ENCODE measurements around the gene CAMK2B.

The CAMK2B gene

DNA sequence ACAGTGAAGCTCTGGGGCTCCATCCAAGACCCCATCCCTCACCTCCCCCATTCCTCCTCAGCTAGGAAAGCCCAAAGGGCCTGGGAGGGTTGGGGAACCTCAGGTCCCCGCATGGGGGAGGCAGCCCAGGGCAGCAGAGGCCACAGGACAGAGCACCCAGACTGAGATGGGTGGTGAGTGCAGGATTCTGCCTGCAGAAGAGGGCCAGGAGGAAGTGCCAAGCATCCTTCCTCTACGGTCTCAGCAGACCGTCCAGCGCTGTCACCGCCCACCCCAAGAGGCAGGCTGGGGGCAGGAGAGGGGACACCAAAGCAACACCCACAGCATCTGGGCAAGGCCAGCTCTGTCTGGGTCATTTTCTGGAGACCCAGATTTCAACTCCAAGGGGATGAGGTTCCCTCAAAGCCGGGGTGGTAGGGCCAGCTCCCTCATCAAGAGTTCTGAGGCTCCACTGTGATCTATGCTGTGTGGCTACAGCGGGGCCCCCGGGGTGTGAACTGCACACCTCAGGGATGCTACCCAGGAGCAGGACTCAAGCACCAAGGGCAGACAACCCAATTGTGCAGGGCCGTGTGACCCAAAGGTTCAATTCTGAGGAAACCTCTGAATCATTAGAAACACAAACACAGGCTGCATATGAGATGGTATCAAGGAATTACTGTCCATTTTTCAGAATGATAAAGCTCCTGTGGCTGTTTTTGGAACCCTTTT lies 46.8 kb downstream of the CAMK2B start:
- H3K4me1 ChIP-seq = peaks cover 9% of the 10 kb centered on the region
- H3K9me3 ChIP-seq = no peaks in the 10 kb centered on the region
- no peaks in the 10 kb centered on the region for H3K36me3 ChIP-seq
- peak; percentile 3 for DNase-seq
- H3K4me3 ChIP-seq (ENCODE audit: low read depth, low read length) = no peak overlapping the region
- no peaks in the 10 kb centered on the region for H3K27me3 ChIP-seq
- TF ChIP-seq, protein P1, sequence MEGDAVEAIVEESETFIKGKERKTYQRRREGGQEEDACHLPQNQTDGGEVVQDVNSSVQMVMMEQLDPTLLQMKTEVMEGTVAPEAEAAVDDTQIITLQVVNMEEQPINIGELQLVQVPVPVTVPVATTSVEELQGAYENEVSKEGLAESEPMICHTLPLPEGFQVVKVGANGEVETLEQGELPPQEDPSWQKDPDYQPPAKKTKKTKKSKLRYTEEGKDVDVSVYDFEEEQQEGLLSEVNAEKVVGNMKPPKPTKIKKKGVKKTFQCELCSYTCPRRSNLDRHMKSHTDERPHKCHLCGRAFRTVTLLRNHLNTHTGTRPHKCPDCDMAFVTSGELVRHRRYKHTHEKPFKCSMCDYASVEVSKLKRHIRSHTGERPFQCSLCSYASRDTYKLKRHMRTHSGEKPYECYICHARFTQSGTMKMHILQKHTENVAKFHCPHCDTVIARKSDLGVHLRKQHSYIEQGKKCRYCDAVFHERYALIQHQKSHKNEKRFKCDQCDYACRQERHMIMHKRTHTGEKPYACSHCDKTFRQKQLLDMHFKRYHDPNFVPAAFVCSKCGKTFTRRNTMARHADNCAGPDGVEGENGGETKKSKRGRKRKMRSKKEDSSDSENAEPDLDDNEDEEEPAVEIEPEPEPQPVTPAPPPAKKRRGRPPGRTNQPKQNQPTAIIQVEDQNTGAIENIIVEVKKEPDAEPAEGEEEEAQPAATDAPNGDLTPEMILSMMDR (IDR thresholded peaks at IDR 0.05; ENCODE audit: low read depth, low read length) = no peak

DNA sequence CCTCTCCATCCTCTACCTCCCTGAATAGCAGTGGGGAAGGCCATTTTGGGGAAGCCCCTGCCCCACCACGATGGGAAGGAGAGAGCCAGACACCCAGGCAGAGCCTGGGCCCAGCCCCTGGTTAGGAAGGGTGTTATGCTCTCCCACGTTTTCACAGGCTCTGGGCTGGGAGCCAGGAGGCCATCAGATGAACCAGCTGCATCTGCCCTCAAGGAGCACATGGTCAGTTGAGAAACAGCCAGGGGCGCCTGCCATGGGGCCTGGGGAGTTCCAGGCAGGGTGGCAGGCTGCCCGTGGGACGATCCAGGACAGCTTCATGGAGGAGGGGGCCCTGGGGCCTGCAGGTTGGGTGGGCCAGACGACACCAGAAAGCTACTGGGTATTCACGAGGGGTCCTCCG lies 47.5 kb downstream of the CAMK2B start:
- DNase-seq = peak; percentile 62
- TF ChIP-seq, protein P1 (IDR thresholded peaks at IDR 0.05; ENCODE audit: low read depth, low read length) = no peak

DNA sequence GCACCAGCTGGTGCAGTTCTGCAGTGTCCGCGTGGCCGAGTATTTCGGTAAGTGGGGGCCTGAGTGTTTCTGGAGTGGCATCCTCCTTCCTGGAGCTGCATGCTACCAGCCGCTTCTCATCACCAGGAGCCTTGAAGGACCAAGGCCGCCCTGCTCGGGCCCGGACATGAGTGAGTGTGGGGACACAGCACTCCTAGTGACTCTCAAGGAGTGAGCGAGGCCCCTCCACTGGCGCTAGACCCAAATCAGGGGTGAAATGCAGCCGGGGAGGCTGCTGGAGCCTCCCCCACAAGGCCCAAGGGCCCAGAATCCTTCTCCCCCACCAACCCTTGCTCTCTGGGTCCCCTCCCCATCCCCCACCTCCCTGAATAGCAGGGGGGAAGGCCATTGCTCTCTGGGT lies 48.0 kb downstream of the CAMK2B start:
- TF ChIP-seq, protein P1 (IDR thresholded peaks at IDR 0.05; ENCODE audit: low read depth, low read length) = no peak
- peak; percentile 3 for DNase-seq
- no peaks in the 10 kb centered on the region for H3K36me3 ChIP-seq
- H3K4me3 ChIP-seq (ENCODE audit: low read depth, low read length) = no peak overlapping the region
- no peaks in the 10 kb centered on the region for H3K9me3 ChIP-seq
- no peaks in the 10 kb centered on the region for H3K27me3 ChIP-seq
- peaks cover 9% of the 10 kb centered on the region for H3K4me1 ChIP-seq

More for the DNA sequence above, 47.5 kb downstream of the CAMK2B start:
- no peaks in the 10 kb centered on the region for H3K27me3 ChIP-seq
- H3K9me3 ChIP-seq = no peaks in the 10 kb centered on the region
- H3K36me3 ChIP-seq = no peaks in the 10 kb centered on the region
- peaks cover 9% of the 10 kb centered on the region for H3K4me1 ChIP-seq
- H3K4me3 ChIP-seq (ENCODE audit: low read depth, low read length) = no peak overlapping the region

DNA sequence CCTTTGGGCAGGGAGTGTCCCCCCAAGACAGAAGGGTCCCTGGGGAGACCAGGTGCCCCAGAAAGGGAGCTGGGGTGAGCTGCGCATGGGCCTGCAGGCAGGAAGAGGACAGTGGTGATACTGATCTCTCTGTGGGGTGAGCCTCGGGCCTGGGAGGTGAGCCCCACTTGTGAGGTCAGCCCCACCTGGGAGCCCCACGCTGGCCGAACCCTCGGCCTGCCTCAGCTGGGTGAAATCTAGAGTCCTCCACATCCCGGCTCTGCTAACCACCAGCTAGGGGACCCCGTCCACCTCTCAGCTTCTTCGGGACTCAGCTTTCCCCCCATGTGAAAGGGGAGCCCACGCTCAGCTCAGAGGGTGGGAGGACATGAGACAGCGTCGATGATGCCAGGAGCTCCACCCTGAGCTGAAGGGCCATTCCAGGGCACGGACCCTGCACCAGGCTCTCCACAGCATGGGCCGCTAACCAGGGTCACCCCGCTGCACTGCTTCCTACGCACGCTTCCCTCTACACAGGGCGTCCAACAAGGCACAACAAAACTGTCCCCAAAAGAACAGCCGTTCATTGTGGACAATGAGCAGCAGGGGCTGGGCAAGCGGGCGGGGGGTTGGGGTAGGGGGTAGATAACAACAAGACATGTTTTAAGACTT lies 48.7 kb downstream of the CAMK2B start:
- peak; percentile 1 for DNase-seq
- Histone ChIP-seq H3K27me3 (no peaks in the 10 kb centered on the region), H3K9me3 (no peaks in the 10 kb centered on the region), H3K36me3 (no peaks in the 10 kb centered on the region), H3K4me1 (peaks cover 9% of the 10 kb centered on the region), H3K4me3 (ENCODE audit: low read depth, low read length) (peak overlapping the region; percentile 44)
- TF ChIP-seq, protein P1 (IDR thresholded peaks at IDR 0.05; ENCODE audit: low read depth, low read length) = no peak

DNA sequence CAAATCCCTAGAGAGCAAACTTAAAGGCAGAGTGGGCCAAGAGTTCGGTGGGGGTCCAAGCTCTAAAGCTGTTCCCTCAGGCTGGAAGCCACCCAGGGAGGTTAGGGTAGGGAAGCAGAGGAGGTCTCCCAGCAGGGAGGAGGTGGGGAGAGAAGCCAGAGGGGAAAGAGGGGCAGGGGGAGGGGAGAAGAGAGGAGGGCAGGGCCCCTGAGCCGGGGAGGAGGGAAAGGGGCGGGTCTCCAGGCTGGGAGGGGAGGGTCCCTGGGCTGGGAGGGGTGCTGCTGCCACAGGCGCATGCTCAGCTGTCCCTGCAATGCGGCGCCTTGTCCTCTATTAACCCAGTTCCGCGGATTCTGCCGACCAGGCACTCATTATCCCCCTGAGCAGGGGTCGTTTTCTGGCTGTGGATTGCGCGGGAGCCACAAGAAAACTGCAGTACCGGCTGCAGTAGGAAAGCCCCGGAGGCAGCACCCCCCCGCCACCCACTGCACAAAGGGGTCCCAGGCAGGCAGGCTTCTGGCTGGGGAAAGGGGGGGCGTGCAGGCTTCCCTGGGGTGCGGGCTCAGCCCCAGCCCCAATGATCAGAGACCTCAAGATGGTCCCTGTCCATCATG lies 49.3 kb downstream of the CAMK2B start:
- H3K36me3 ChIP-seq = no peaks in the 10 kb centered on the region
- H3K4me1 ChIP-seq = peaks cover 9% of the 10 kb centered on the region
- H3K4me3 ChIP-seq (ENCODE audit: low read depth, low read length) = peak overlapping the region; percentile 44
- TF ChIP-seq, protein P1 (IDR thresholded peaks at IDR 0.05; ENCODE audit: low read depth, low read length) = no peak
- DNase-seq = peak; percentile 85
- no peaks in the 10 kb centered on the region for H3K9me3 ChIP-seq
- no peaks in the 10 kb centered on the region for H3K27me3 ChIP-seq

DNA sequence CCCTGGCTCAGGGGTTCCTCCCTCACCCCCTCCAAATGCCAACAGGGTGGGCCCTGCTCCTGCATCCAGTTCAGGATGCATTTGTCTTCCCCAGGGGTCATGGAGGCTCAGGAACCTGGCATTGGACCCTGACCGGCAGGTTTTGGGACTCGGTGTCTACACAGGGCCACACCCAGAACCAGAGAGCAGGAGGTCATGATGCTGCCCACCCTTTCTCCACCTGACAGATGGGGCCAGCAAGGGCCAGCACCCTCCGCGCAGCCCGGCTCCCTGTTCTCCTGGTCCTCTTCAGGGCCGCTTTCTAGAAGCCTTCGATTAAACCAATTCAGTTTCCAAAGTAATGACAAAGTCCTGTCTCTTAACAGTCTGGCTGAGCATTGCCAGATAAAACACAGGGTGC lies 50.2 kb downstream of the CAMK2B start:
- Histone ChIP-seq H3K36me3 (no peaks in the 10 kb centered on the region), H3K4me1 (peaks cover 9% of the 10 kb centered on the region), H3K9me3 (no peaks in the 10 kb centered on the region), H3K4me3 (ENCODE audit: low read depth, low read length) (no peak overlapping the region), H3K27me3 (no peaks in the 10 kb centered on the region)
- no peak for DNase-seq
- TF ChIP-seq, protein P1 (IDR thresholded peaks at IDR 0.05; ENCODE audit: low read depth, low read length) = no peak
